ENCODE measurements around the gene DOCK1. TPM values are rescaled to one million over a fixed set of nuclear protein-coding genes. Genes with fewer than 3 reads are reported as not detected.
A peak's percentile ranks its signal among the peaks of the same experiment; 100 is the strongest.

The DOCK1 gene
- polyA plus RNA-seq, 6 donors from 2014 or later, result not detected

DNA sequence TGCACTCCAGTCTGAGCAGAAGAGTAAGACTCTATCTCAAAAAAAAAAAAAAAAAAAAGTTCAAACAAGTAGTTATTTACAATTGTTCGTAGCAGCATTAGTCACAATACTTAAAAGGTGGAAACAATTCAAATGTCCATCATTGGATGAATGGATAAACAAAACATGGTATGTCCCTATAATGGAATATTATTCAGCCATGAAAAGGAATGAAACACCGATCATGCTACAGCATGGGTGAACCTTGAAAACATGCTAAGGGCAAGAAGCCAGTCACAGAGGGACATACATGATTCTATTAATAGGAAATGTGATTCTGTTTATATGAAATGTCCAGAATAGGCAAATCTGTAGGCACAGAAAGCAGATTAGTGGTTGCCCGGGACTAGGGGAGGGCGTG, 15.9 kb downstream of the DOCK1 start:
- Mint-ChIP-seq H3K36me3 (peaks cover 0 to 7% of the 10 kb centered on the region in 2 donors), H3K27ac (no peak overlapping the region), H3K27me3 (peaks cover 0 to 6% (median 0%) of the 10 kb centered on the region in 3 donors), H3K4me1 (no peaks in the 10 kb centered on the region), H3K4me3 (no peak overlapping the region), H3K9me3 (peaks cover 0 to 9% (median 4%) of the 10 kb centered on the region in 7 donors)
- no peak for DNase-seq
- no peak for ATAC-seq (ENCODE audit: low read depth in 2 of 2)

DNA sequence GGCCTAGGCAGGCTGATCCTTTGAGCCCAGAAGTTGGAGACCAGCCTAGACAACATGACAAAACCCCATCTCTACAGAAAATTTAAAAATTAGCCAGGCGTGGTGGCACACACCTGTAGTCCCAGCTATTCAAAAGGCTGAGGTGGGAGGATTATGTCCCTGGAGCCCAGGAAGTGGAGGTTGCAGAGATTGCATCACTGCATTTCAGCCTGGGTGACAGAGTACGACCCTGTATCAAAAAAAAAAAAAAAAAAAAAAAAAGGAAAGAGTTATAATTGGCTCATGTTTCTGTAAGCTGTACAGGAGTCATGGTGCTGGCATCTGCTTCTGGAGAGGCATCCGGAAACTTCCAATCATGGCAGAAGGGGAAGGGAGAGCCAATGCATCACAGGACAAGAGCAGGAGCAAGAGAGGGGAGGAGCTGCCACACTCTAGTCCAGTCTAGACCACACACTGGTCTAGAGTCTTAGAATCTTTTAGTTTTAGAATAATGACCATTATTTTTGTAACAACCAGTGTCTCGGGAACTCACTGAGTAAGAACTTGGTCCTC, 16.8 kb downstream of the DOCK1 start:
- ATAC-seq (ENCODE audit: low read depth in 2 of 2) (no peak), DNase-seq (no peak)
- no peak overlapping the region for H3K27ac Mint-ChIP-seq
- no peaks in the 10 kb centered on the region for H3K4me1 Mint-ChIP-seq
- H3K36me3 Mint-ChIP-seq, result peaks cover 0 to 7% of the 10 kb centered on the region in 2 donors
- peaks cover 0 to 9% (median 4%) of the 10 kb centered on the region in 7 donors for H3K9me3 Mint-ChIP-seq
- H3K4me3 Mint-ChIP-seq, result no peak overlapping the region
- peaks cover 0 to 6% (median 0%) of the 10 kb centered on the region in 3 donors for H3K27me3 Mint-ChIP-seq

DNA sequence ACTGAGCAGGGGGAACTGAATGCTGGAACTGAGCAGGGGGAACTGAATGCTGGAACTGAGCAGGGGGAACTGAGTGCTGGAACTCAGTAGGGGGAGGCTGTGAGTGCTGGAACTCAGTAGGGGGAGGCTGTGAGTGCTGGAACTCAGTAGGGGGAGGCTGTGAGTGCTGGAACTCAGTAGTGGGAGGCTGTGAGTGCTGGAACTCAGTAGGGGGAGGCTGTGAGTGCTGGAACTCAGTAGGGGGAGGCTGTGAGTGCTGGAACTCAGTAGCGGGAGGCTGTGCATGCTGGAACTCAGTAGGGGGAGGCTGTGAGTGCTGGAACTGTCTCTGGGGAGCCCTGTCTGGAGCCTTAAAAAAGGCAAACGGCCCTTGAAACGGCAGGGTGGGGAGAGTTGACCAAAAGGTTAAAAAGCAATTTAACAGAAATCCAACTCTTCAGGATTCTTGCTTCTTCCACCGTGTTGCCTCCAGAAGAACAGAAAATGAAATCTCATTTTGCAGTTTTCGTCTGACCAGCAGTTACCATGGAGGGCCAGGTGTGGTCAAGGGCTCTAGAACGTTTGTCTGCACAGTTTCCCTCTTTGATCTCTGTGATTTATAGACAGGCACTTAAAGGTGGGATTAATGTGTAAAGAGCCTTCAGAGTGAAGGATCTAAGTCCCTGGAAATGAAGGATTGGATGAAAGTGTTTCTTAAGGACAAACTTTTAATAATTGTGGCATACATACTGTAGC, 19.1 kb downstream of the DOCK1 start:
- DNase-seq, result no peak
- H3K4me3 Mint-ChIP-seq, result no peak overlapping the region
- H3K27ac Mint-ChIP-seq, result no peak overlapping the region
- H3K9me3 Mint-ChIP-seq, result peaks cover 0 to 9% (median 4%) of the 10 kb centered on the region in 7 donors
- no peak for ATAC-seq (ENCODE audit: low read depth in 2 of 2)
- peaks cover 0 to 7% of the 10 kb centered on the region in 2 donors for H3K36me3 Mint-ChIP-seq
- no peaks in the 10 kb centered on the region for H3K27me3 Mint-ChIP-seq
- no peaks in the 10 kb centered on the region for H3K4me1 Mint-ChIP-seq

DNA sequence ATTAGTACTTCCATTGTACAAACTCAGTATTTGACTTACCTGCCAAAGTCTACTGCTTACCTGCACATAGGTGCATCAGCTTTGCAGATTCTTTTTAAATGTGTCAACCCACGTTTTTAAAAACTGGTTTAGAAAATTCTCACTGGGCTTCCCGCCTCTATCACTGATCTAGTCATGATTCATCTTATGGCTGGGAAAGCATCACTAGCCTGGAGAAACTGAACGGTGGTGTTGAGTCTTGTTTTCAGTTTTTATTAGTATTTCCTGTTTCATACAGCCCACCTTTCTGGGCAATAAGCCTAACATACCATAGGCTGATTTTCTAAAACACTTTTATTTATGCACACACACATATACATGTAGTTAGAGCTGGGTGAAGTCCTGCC, 19.7 kb downstream of the DOCK1 start:
- Mint-ChIP-seq H3K27me3 (no peaks in the 10 kb centered on the region), H3K4me3 (no peak overlapping the region), H3K36me3 (peaks cover 0 to 7% of the 10 kb centered on the region in 2 donors), H3K4me1 (no peaks in the 10 kb centered on the region), H3K27ac (no peak overlapping the region), H3K9me3 (peaks cover 0 to 9% (median 4%) of the 10 kb centered on the region in 7 donors)
- DNase-seq (no peak), ATAC-seq (ENCODE audit: low read depth in 2 of 2) (no peak)

DNA sequence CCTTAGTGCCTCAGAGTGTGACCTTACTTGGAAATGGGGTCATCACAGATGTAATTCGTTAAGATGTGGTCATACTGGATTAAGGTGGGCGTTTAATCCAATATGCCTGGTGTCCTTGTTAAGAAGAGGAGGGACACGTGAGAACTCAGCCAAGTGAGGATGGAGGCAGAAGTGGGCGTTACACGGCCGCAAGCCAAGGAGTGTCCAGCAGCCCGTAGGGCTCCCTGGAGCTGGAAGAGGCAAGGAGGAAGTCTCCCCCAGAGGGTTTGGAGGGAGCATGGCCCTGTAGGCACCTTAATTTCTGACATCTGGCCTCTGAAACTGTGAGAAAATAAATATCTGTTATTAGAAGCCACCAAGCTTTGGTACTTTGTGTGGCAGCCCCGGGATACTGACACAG, 21.3 kb downstream of the DOCK1 start:
- no peak for ATAC-seq (ENCODE audit: low read depth in 2 of 2)
- peaks cover 0 to 4% (median 0%) of the 10 kb centered on the region in 7 donors for H3K9me3 Mint-ChIP-seq
- DNase-seq, result no peak

DNA sequence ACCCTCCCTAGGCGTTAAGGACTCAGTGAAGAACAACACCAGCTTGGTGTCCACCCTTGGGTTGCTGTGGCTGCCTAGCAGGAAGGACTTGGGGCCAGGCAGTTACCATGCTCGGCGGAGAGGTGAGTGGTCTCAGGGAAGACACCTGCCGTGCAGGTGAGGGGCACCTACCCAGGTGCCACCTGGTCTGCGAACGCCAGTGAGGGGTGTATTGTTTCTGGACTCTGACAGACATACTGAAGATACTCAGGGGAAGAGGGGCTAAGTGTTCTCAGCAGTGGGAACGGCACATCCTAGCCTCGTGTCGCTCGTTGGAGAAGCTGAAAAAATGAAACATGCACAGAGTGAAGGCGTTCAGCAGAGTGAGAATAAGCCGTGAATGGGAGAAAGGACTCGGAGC, 22.6 kb downstream of the DOCK1 start:
- no peak for DNase-seq
- H3K9me3 Mint-ChIP-seq, result peaks cover 0 to 2% (median 0%) of the 10 kb centered on the region in 7 donors
- H3K4me1 Mint-ChIP-seq, result no peaks in the 10 kb centered on the region
- H3K27ac Mint-ChIP-seq, result no peak overlapping the region
- H3K4me3 Mint-ChIP-seq, result peak overlapping the region in 1 of 8 donors; percentile 16
- no peak for ATAC-seq (ENCODE audit: low read depth in 2 of 2)
- H3K36me3 Mint-ChIP-seq, result no peaks in the 10 kb centered on the region
- H3K27me3 Mint-ChIP-seq, result no peaks in the 10 kb centered on the region

More for the DNA sequence above, 21.3 kb downstream of the DOCK1 start:
- Mint-ChIP-seq H3K36me3 (peaks cover 0 to 1% of the 10 kb centered on the region in 2 donors), H3K4me3 (no peak overlapping the region), H3K27ac (no peak overlapping the region), H3K4me1 (no peaks in the 10 kb centered on the region), H3K27me3 (no peaks in the 10 kb centered on the region)

DNA sequence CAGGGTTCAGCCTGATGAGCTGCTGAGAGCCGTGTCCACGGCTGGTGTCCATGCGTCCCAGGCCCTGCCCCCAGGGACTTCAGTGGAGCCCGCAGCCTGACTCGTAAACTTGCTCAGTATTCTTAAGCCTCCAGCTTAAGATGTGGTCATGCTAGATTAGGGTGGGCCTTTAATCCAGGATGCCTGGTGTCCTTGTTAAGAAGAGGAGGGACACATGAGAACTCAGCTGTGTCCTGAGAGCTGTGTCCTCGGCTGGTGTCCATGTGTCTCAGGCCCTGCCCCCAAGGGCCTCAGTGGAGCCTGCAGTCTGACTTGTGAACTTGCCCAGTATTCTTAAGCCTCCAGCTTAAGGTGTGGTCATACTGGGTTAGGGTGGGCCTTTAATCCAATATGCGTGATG, 23.0 kb downstream of the DOCK1 start:
- no peak overlapping the region for H3K27ac Mint-ChIP-seq
- DNase-seq (no peak), ATAC-seq (ENCODE audit: low read depth in 2 of 2) (no peak)
- no peaks in the 10 kb centered on the region for H3K27me3 Mint-ChIP-seq
- H3K36me3 Mint-ChIP-seq, result no peaks in the 10 kb centered on the region
- peaks cover 0 to 2% (median 0%) of the 10 kb centered on the region in 7 donors for H3K9me3 Mint-ChIP-seq
- no peak overlapping the region for H3K4me3 Mint-ChIP-seq
- no peaks in the 10 kb centered on the region for H3K4me1 Mint-ChIP-seq

DNA sequence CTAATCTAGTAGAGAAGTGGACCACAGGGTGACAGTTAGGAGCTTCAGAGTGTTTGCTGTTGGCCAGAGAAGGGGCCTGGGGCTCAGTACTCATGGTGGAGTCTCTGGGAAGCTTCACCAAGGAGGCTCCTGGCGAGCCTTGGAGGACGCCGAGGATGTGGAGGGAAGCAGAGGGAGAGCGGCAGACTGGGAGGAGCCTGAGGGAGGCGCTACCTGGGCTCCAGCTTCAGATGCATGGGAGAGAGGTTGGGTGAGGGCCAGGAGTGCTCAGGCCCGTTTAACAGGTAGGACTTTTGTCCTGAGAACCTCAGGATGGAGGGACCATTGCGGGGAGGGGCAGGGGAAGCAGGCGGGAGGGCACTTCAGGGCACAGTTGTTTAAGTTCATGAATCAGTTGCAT, 24.2 kb downstream of the DOCK1 start:
- no peaks in the 10 kb centered on the region for H3K36me3 Mint-ChIP-seq
- no peak for DNase-seq
- peak overlapping the region in 1 of 8 donors; percentile 83 for H3K4me3 Mint-ChIP-seq
- peak overlapping the region in 1 of 6 donors; percentile 38 for H3K27ac Mint-ChIP-seq
- H3K27me3 Mint-ChIP-seq, result no peaks in the 10 kb centered on the region
- H3K4me1 Mint-ChIP-seq, result no peaks in the 10 kb centered on the region
- peaks cover 0 to 2% (median 0%) of the 10 kb centered on the region in 7 donors for H3K9me3 Mint-ChIP-seq
- ATAC-seq (ENCODE audit: low read depth in 2 of 2), result no peak

DNA sequence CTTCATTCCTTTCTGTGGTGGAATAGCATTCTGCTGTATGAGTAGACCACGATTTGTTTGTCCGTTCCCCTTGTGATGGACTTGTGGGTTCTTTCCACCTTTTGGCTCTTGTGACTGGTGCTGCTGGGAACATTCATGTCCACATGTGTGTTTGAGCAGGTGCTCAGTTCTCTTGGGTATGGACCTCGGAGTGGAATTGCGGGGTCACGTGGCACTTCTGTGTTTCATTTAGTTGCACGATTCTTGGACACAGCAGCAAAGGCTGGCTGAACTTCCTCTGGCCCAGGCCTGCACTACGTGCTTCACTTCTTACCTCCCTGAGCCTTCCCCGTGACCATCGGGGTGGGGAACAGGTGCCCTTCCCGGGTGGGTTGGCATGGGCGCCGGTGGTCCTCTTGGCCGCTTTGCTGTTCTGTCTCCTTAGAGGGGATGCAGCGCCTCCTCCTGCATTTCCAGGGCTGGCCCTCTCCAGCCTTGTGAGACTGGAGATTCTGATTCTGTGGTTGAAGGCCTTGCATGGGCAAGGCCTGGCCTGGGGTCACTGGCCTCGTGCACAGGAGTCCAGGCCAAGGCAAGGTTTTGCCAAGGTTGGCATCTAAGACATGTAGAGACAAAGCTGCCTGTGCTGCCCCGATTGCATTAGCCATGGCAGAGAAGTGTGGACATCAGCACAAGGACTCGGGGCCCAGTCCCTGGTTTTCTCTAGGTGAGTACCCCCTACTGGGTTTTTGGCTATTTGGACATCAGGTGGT, 25.1 kb downstream of the DOCK1 start:
- H3K4me1 Mint-ChIP-seq, result no peaks in the 10 kb centered on the region
- ATAC-seq (ENCODE audit: low read depth in 2 of 2) (no peak), DNase-seq (no peak)
- H3K9me3 Mint-ChIP-seq, result peaks cover 0 to 2% (median 0%) of the 10 kb centered on the region in 7 donors
- no peaks in the 10 kb centered on the region for H3K36me3 Mint-ChIP-seq
- H3K27me3 Mint-ChIP-seq, result no peaks in the 10 kb centered on the region
- peak overlapping the region in 1 of 8 donors; percentile 60 for H3K4me3 Mint-ChIP-seq
- H3K27ac Mint-ChIP-seq, result no peak overlapping the region

DNA sequence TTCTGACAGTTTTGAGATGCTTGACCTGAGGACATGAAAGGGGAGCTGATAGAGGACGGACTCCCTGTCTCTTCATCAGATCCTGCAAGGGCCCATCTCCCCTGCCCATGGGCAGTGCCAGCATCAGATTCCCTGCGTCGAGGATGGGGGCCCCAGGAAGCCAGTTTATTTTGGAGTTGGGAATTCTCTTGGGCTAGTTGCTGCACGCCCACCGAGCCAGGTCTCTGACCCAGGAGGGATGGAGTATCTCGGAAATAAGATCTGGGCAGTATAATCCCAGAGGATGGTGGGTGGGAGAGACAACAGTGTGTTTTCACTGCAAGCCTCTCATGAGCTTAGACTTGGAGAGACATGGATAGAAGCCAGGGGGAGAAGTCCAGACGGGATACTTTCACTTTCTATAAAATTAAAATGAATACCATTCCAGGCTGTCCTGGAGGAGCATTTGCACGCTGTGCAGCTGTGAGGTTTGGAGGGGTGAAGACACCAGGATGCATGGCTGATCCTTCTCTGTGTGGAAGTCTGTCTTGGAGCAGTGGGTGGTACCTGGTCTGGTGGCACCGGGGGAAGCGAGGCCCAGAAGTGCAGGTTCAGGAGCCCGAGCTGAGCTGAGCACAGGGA, 25.8 kb downstream of the DOCK1 start:
- Mint-ChIP-seq H3K9me3 (peaks cover 0 to 3% (median 0%) of the 10 kb centered on the region in 7 donors), H3K36me3 (no peaks in the 10 kb centered on the region), H3K4me1 (no peaks in the 10 kb centered on the region), H3K4me3 (peak overlapping the region in 1 of 8 donors; percentile 12), H3K27ac (no peak overlapping the region), H3K27me3 (no peaks in the 10 kb centered on the region)
- no peak for ATAC-seq (ENCODE audit: low read depth in 2 of 2)
- DNase-seq, result no peak

DNA sequence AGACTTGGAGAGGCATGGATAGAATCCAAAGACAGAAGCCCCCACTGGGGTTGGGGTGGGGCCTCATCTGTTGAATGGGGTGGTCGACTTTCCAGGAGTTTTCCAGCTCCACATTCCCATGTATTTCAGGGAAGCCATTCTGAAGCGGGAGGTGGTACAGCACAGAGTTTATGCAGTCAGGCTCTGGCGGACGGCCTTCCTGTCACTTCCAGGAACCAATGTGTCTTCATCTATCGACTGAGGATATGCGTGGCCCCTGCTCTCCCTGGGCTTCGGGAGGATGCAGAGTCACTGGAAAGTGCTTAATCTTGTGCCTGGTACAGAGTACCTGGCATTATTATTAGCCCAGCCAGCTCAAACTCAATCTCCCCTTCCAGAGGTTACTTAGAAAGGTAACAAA, 26.3 kb downstream of the DOCK1 start:
- Mint-ChIP-seq H3K27me3 (no peaks in the 10 kb centered on the region), H3K9me3 (peaks cover 0 to 3% (median 0%) of the 10 kb centered on the region in 7 donors), H3K4me1 (no peaks in the 10 kb centered on the region), H3K27ac (no peak overlapping the region), H3K36me3 (no peaks in the 10 kb centered on the region), H3K4me3 (no peak overlapping the region)
- no peak for ATAC-seq (ENCODE audit: low read depth in 2 of 2)
- DNase-seq, result no peak

DNA sequence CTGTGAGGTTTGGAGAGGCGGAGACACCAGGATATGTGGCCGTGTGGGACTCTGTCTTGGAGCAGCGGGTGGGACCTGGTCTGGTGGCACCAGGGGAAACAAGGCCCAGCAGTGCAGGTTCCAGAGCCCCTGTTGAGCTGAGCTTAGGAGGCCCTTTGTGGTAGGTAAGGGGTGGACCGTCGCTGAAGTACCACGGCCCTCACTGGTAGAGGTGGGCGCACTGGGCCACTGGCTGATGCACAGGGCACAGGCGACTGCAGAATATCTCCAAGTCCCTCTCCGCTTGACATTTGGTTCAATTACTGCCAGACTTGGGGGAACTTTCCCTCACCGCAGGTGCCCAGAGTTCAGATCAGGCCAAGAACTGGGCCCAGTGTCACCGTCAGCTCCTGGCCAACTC, 27.3 kb downstream of the DOCK1 start:
- H3K4me1 Mint-ChIP-seq, result no peaks in the 10 kb centered on the region
- DNase-seq (no peak), ATAC-seq (ENCODE audit: low read depth in 2 of 2) (no peak)
- no peaks in the 10 kb centered on the region for H3K36me3 Mint-ChIP-seq
- H3K27ac Mint-ChIP-seq, result no peak overlapping the region
- no peak overlapping the region for H3K4me3 Mint-ChIP-seq
- H3K27me3 Mint-ChIP-seq, result no peaks in the 10 kb centered on the region
- peaks cover 0 to 3% (median 0%) of the 10 kb centered on the region in 7 donors for H3K9me3 Mint-ChIP-seq

DNA sequence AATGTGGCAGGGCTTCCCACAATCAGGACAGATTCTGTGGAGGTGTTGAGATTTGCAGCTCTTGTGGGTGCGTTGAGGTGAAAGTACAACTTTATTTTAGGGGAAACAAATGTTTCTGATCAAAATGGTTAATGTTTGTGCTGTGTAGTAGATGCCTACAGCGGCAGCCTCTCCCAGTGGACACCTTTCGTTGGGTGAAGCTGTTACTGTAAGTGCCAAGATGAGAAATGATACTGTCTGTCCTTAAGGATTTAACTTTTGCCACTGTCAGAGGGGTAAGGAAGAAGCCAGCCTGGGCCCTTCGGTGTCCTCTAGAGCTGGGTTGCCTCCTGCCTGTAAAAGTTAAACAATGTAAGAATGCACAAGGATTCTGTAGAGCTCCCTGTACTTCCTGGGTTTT, 27.9 kb downstream of the DOCK1 start:
- DNase-seq (no peak), ATAC-seq (ENCODE audit: low read depth in 2 of 2) (no peak)
- no peak overlapping the region for H3K27ac Mint-ChIP-seq
- H3K9me3 Mint-ChIP-seq, result peaks cover 0 to 3% (median 0%) of the 10 kb centered on the region in 7 donors
- no peak overlapping the region for H3K4me3 Mint-ChIP-seq
- no peaks in the 10 kb centered on the region for H3K36me3 Mint-ChIP-seq
- H3K4me1 Mint-ChIP-seq, result no peaks in the 10 kb centered on the region
- H3K27me3 Mint-ChIP-seq, result no peaks in the 10 kb centered on the region

Data from naive B cell (primary cell).